Left lung (tissue), 10 donors: ENCODE data around the gene SCARF1. TPM values are rescaled to one million over a fixed set of nuclear protein-coding genes. Genes with fewer than 3 reads are reported as not detected.
A peak's percentile ranks its signal among the peaks of the same experiment; 100 is the strongest.

Source experiments
- ATAC-seq: fragments of 200-7000 bp; cut with Tn5 transposase; one replicate; pipeline ENCODE4 v1.9.1; 2020; ENCODE audit warnings: moderate library complexity
- DNase-seq, 4 donors: peaks; one replicate each; pipeline ENCODE4 v3.0.0-alpha.2; 2013 to 2020
- H3K27ac ChIP-seq, 2 donors: fragments of 200-600 bp; sonication (generic) in 1 of 2; one replicate each; pipeline versions ENCODE4 v1.5.0 to v1.8.0; 2020 to 2021
- H3K27me3 ChIP-seq, 2 donors: fragments of 200-600 bp; sonication (generic) in 1 of 2; one replicate each; pipeline versions ENCODE4 v1.5.0 to v1.8.0; 2020 to 2021
- H3K36me3 ChIP-seq, 2 donors: fragments of 200-600 bp; sonication (generic) in 1 of 2; one replicate each; pipeline versions ENCODE4 v1.5.0 to v1.8.0; 2020 to 2021
- H3K4me1 ChIP-seq, 2 donors: fragments of 200-600 bp; one replicate each; pipeline ENCODE4 v1.8.0; 2021
- H3K4me3 ChIP-seq, 2 donors: fragments of 200-600 bp; sonication (generic) in 1 of 2; one replicate each; pipeline versions ENCODE4 v1.5.0 to v1.8.0; 2020 to 2021; ENCODE audit warnings: mild to moderate bottlenecking in 1 of 2
- H3K9me3 ChIP-seq, 2 donors: fragments of 200-600 bp; sonication (generic) in 1 of 2; one replicate each; pipeline versions ENCODE4 v1.5.0 to v1.8.0; 2020 to 2021
- CTCF ChIP-seq, 2 donors: fragments of 200-600 bp; sonication (generic) in 1 of 2; IDR thresholded peaks; one replicate each; pipeline versions ENCODE4 v1.5.0 to v1.8.0; 2021; ENCODE audit warnings: antibody characterized with exemption in 2 of 2
- intact Hi-C, 2 donors: fragments of 100-400 bp; cut with DNase I; formaldehyde crosslinking; loops; one replicate each; pipeline versions ENCODE4 v1.11.2 to v1.14.2; 2022
- polyA plus RNA-seq, 6 donors: library from polyadenylated mRNA; unstranded; fragments of 120-200 nt; gene quantifications; one replicate each; pipeline ENCODE4 v1.2.1, GENCODE V29; 2013; ENCODE audit not compliant: insufficient read length in 6 of 6
- total RNA-seq, 2 donors: library from RNA; stranded (reverse); fragmentation: NEBNext Ultra II Directional; extraction: Animal tissue kit (Norgen Biotek cat#: 25700); gene quantifications; one replicate each; pipeline ENCODE4 v1.2.1, GENCODE V29; 2021
- donor health status: DM: no; HTN: yes; CAD: no.
- donor health status: DM: no; HTN: no; CAD: no.

Gene SCARF1
- total and polyA plus RNA-seq, 8 donors, result 17.6 to 33.0 (median 21.5) TPM

DNA sequence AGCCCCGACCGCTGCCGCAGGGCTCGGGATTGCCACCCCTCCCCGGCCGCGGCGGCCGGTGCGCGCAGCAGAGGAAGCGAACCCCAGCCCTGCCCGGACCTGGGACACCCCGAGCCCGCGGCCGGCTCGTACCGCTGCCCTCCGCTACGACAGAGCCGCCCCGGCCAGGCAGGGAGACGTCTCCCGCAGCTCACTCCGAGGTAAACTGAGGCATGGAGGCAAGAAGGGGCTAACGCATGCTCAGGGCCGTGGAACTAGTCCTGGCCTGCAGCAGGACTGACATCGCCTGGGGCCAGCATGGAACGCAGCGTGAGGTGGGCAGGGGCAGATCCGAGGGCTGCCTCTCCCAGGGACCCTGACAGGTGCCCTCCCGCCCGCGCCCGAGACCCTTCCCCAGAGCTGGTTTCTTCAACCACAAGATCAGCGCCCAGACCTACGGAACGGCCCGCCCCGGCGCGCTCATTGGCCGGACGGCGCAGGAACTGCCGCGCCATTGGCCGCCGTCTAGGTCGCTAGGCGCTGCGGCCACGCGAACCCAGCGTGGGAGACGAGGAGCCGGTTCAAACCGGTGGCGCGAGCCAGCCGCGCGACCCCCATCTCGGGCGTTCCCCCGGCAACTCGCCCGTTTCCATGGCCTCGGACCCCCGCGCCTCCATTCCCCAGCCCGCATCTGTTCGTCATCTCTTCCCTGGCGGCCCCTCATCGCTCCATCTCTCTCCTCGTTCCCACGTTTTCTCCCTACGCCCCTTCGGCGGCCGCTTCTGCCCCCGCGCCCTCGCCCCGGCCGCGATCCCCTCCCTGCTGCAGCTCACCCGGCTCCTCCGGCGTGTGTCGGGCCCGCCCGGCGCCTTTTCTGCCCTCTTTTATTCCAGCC is 17.3 kb downstream of the SCARF1 start, which contains the start of gene SLC43A2:
TSS of gene SLC43A2 (minus strand) at position 853 of the 874 bp plus-strand sequence. CDS start 960 bp downstream, outside the sequence.
- H3K27me3 ChIP-seq, result no peaks in the 10 kb centered on the region
- peak within 1 kb of the TSS; percentile 95 for H3K27ac ChIP-seq
- TF ChIP-seq CTCF (IDR thresholded peaks at IDR 0.05), result no peak
- DNase-seq, result peak; percentile 81 to 96 (median 89)
- H3K4me3 ChIP-seq, result peak within 1 kb of the TSS; percentile 78 to 94
- peaks cover 0 to 16% of the 10 kb centered on the region in 2 donors for H3K36me3 ChIP-seq
- H3K4me1 ChIP-seq, result peaks cover 26 to 70% of the 10 kb centered on the region in 2 donors
- intact Hi-C loops, result loop anchor here (2.0 to 10.0 kb wide), 3 partner anchors 53 to 173 kb away; partner anchors contain the start of gene CRK (in 1 of the 2)
- ATAC-seq, result peak; percentile 86
- no peaks in the 10 kb centered on the region for H3K9me3 ChIP-seq

DNA sequence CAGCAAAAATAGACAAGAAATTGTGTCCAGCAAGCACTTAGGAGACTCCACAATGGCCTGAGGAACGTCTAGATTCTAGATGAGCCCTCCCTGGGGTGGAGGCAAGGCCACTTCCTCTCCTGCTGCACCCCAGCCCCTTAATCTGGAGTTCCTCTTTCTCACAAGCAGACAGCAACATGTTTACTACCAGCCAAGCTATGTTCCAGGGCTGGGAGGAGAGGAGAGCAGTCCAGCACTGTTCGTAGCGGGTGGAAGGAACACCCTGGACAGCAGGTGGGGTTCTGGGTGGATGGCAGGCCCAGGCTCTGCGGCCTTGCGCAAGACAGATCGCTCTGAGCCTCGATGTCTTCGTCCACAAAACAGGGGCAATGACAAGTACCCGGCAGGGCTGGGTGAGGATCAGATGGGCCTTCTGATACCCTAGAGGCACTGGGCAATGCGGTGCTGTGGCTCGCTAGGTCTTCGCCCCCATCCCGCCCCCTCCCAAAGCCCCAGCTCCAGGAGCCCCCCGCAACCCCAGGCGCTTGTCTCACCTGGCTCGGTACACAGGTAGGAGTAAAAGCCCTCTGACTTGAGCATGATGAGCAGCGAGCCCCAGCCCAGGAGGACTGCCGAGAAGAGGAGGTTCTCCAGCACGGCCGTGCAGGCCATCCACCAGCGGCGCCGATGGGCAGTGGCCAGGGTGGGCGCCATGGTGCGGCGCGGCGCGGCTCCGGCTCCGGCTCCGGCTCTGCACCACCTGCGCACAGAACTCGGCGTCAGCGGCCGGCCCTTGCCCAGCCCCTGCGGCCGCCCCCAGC is 18.1 kb downstream of the SCARF1 start:
- ATAC-seq, result peak; percentile 2
- no peaks in the 10 kb centered on the region for H3K27me3 ChIP-seq
- peak overlapping the region; percentile 78 to 94 for H3K4me3 ChIP-seq
- H3K4me1 ChIP-seq, result peaks cover 26 to 70% of the 10 kb centered on the region in 2 donors
- H3K36me3 ChIP-seq, result peaks cover 0 to 24% of the 10 kb centered on the region in 2 donors
- intact Hi-C loops, result loop anchor here in 1 of 2 donors (10.0 kb wide), 2 partner anchors 53 to 173 kb away; partner anchors contain the start of gene CRK
- H3K9me3 ChIP-seq, result no peaks in the 10 kb centered on the region
- H3K27ac ChIP-seq, result peak overlapping the region; percentile 95
- TF ChIP-seq CTCF (IDR thresholded peaks at IDR 0.05), result no peak
- peak in 1 of 4 donors; percentile 89 for DNase-seq

- Histone ChIP-seq H3K4me3 (peak overlapping the region in 1 of 2 donors; percentile 94), H3K36me3 (peaks cover 0 to 33% of the 10 kb centered on the region in 2 donors), H3K27me3 (no peaks in the 10 kb centered on the region), H3K9me3 (no peaks in the 10 kb centered on the region), H3K27ac (peak overlapping the region; percentile 95), H3K4me1 (peaks cover 26 to 72% of the 10 kb centered on the region in 2 donors)
- no peak for TF ChIP-seq CTCF (IDR thresholded peaks at IDR 0.05)
- ATAC-seq (no peak), DNase-seq (no peak)
- intact Hi-C loops, result loop anchor here in 1 of 2 donors (10.0 kb wide), 2 partner anchors 52 to 172 kb away; partner anchors contain the start of gene CRK
Observed at GRCh38 chr17:1626333-1626732, 19.2 kb downstream of the SCARF1 start.

GRCh38 chr17:1625581-1625980 is 20.0 kb downstream of the SCARF1 start:
- intact Hi-C loops, result loop anchor here in 1 of 2 donors (10.0 kb wide), 2 partner anchors 51 to 171 kb away; partner anchors contain the start of gene CRK
- ATAC-seq, result no peak
- no peak for DNase-seq
- peaks cover 26 to 72% of the 10 kb centered on the region in 2 donors for H3K4me1 ChIP-seq
- H3K27ac ChIP-seq, result peak overlapping the region; percentile 95
- H3K4me3 ChIP-seq, result peak overlapping the region in 1 of 2 donors; percentile 94
- peaks cover 0 to 40% of the 10 kb centered on the region in 2 donors for H3K36me3 ChIP-seq
- TF ChIP-seq CTCF (IDR thresholded peaks at IDR 0.05), result no peak
- no peaks in the 10 kb centered on the region for H3K27me3 ChIP-seq
- no peaks in the 10 kb centered on the region for H3K9me3 ChIP-seq
